Pancreas (tissue), 10 donors: ENCODE results near the gene EPB41L3. TPM values are rescaled to one million over a fixed set of nuclear protein-coding genes. Genes with fewer than 3 reads are reported as not detected.
"Not testable (repeated sequence)": the region's sequence is repeated elsewhere in the genome, so short reads cannot be mapped to it uniquely, and the experiment has no call there.

ENCODE experiments used
- ATAC-seq, 4 donors: fragments of 200-7000 bp; cut with Tn5 transposase; one replicate each; pipeline versions ENCODE4 v1.8.0 to v1.9.1; 2020; ENCODE audit warnings: mild to moderate bottlenecking in 4 of 4, moderate library complexity in 4 of 4
- DNase-seq, 6 donors: peaks; one replicate each; pipeline ENCODE4 v3.0.0-alpha.2; 2020
- FAIRE-seq: peaks from 2 replicates; lab custom pipeline; 2012; peaks lifted over from hg19 to GRCh38; lab: Jason Lieb, UNC
- H3K27ac ChIP-seq, 4 donors: fragments of 200-600 bp; sonication (generic); 1 replicate in 3 of 4; 2 replicates in 1 of 4; pipeline versions ENCODE4 v1.5.0 to v1.8.0; 2020
- H3K27me3 ChIP-seq, 4 donors: fragments of 200-600 bp; one replicate each; pipeline ENCODE4 v1.8.0; 2021
- H3K36me3 ChIP-seq, 3 donors: fragments of 200-600 bp; sonication (generic) in 1 of 3; one replicate each; pipeline versions ENCODE4 v1.5.0 to v1.8.0; 2020 to 2021
- H3K4me1 ChIP-seq, 3 donors: fragments of 200-600 bp; one replicate each; pipeline ENCODE4 v1.8.0; 2021
- H3K4me3 ChIP-seq, 4 donors: fragments of 200-600 bp; sonication (generic) in 2 of 4; one replicate each; pipeline versions ENCODE4 v1.5.0 to v1.8.0; 2020 to 2021
- H3K9me3 ChIP-seq, 4 donors: fragments of 200-600 bp; one replicate each; pipeline ENCODE4 v1.8.0; 2021
- CTCF ChIP-seq, 4 donors: fragments of 200-600 bp; sonication (generic) in 3 of 4; IDR thresholded peaks; one replicate each; pipeline versions ENCODE4 v1.5.0 to v1.8.0; 2021; ENCODE audit warnings: antibody characterized with exemption in 4 of 4
- WGBS, 2 donors: extraction: QIAGEN DNeasy Blood & Tissue Kit; methylation state at CpG; one replicate each; pipeline ENCODE4 v1.1.7; 2013; 5-methylcytosine and 5-hydroxymethylcytosine counted together
- intact Hi-C, 3 donors: fragments of 100-400 bp; cut with DNase I; formaldehyde crosslinking; loops; one replicate each; pipeline versions ENCODE4 v1.11.1 to v1.14.2; 2022
- polyA plus RNA-seq, 2 donors: library from polyadenylated mRNA; stranded (reverse); fragments of 200-250 nt; gene quantifications; one replicate each; pipeline ENCODE4 v1.2.3, GENCODE V29; 2013
- total RNA-seq, 6 donors: library from RNA; stranded (reverse); fragmentation: NEBNext Ultra II Directional in 4 of 6; extraction: Animal tissue kit (Norgen Biotek cat#: 25700) in 4 of 6; gene quantifications; one replicate each; pipeline versions ENCODE4 v1.2.1 to v1.2.4, GENCODE V29; 2021 to 2023
- donor health status: healthy with polysubstance abuse.
- donor health status: DM: no; HTN: no; CAD: no; lungs with moderate emphysema.
- donor health status: DM: no; HTN: no; CAD: no.
- donor health status: control.
- donor health status: control.
- donor health status: Bipolar disorder and iron deficiency.
- donor health status: DM: yes; HTN: yes; CAD: no.
- donor health status: DM: no; HTN: no; CAD: no.
- donor health status: DM: no; HTN: no; CAD: no.
- donor health status: DM: yes; HTN: yes; CAD: no.

EPB41L3 gene
- total and polyA plus RNA-seq, 8 donors, result 3.8 to 18.3 (median 11.1) TPM

GRCh38 chr18:5513947-5514346 lies 29.9 kb downstream of the EPB41L3 start:
- FAIRE-seq (no peak), DNase-seq (no peak), ATAC-seq (peak in 2 of 4 donors; percentile 36 to 42)
- Histone ChIP-seq H3K4me1 (peaks cover 0 to 3% (median 0%) of the 10 kb centered on the region in 3 donors), H3K36me3 (no peaks in the 10 kb centered on the region), H3K27ac (no peak overlapping the region), H3K4me3 (no peak overlapping the region), H3K27me3 (no peaks in the 10 kb centered on the region), H3K9me3 (no peaks in the 10 kb centered on the region)
- WGBS, 2 donors, result 21 to 30% methylated on average over 1 of the region's 1 CpG
- intact Hi-C loops, result no loop called here
- no peak for TF ChIP-seq CTCF (IDR thresholded peaks at IDR 0.05)

- H3K4me1 ChIP-seq, result peaks cover 0 to 3% (median 0%) of the 10 kb centered on the region in 3 donors
- DNase-seq (no peak), FAIRE-seq (no peak), ATAC-seq (no peak)
- no peak for TF ChIP-seq CTCF (IDR thresholded peaks at IDR 0.05)
- H3K27ac ChIP-seq, result no peak overlapping the region
- H3K4me3 ChIP-seq, result no peak overlapping the region
- intact Hi-C loops, result no loop called here
- H3K9me3 ChIP-seq, result no peaks in the 10 kb centered on the region
- no peaks in the 10 kb centered on the region for H3K27me3 ChIP-seq
- no peaks in the 10 kb centered on the region for H3K36me3 ChIP-seq
- WGBS, 2 donors, result 82 to 86% methylated on average over 4 of the region's 4 CpGs
Measured at GRCh38 chr18:5512176-5512575, 31.6 kb downstream of the EPB41L3 start.

- H3K36me3 ChIP-seq, FAIRE-seq, H3K27me3 ChIP-seq, H3K4me1 ChIP-seq, H3K4me3 ChIP-seq, DNase-seq, H3K27ac ChIP-seq, ATAC-seq, intact Hi-C loops, H3K9me3 ChIP-seq: not testable (repeated sequence)
- 79 to 84% methylated on average over 4 of the region's 4 CpGs for WGBS, 2 donors
Measured at GRCh38 chr18:5511541-5511940, 32.3 kb downstream of the EPB41L3 start.

GRCh38 chr18:5510135-5510846 lies 33.5 kb downstream of the EPB41L3 start:
- intact Hi-C loops, result no loop called here
- WGBS, 2 donors, result 75% methylated on average over 7 of the region's 7 CpGs
- no peak for DNase-seq
- FAIRE-seq, result no peak
- H3K9me3 ChIP-seq, result no peaks in the 10 kb centered on the region
- ATAC-seq, result no peak
- no peak overlapping the region for H3K27ac ChIP-seq
- H3K27me3 ChIP-seq, result no peaks in the 10 kb centered on the region
- peaks cover 0 to under 1% (median 0%) of the 10 kb centered on the region in 3 donors for H3K4me1 ChIP-seq
- TF ChIP-seq CTCF (IDR thresholded peaks at IDR 0.05), result no peak
- H3K4me3 ChIP-seq, result no peak overlapping the region
- H3K36me3 ChIP-seq, result no peaks in the 10 kb centered on the region

- intact Hi-C loops, result no loop called here
- no peak for TF ChIP-seq CTCF (IDR thresholded peaks at IDR 0.05)
- Histone ChIP-seq H3K4me3 (no peak overlapping the region), H3K9me3 (no peaks in the 10 kb centered on the region), H3K27ac (no peak overlapping the region), H3K27me3 (no peaks in the 10 kb centered on the region), H3K36me3 (no peaks in the 10 kb centered on the region), H3K4me1 (no peaks in the 10 kb centered on the region)
- 81 to 92% methylated on average over 2 of the region's 2 CpGs for whole genome bisulfite sequencing, 2 donors
- no peak for DNase-seq
- FAIRE-seq, result no peak
- ATAC-seq, result no peak
Measured at GRCh38 chr18:5508821-5509220, 35.0 kb downstream of the EPB41L3 start.
